Loucy (cell line): ENCODE data around the gene C3orf38.

Experiments used
- H2AFZ ChIP-seq: fragments of 200-600 bp; sonication (generic); 2 replicates; pipeline ENCODE4 v1.6.0; 2016; ENCODE audit warnings: antibody characterized with exemption, mild to moderate bottlenecking, low read length, moderate library complexity
- H3F3A ChIP-seq: fragments of 200-600 bp; 2 replicates; pipeline ENCODE4 v1.6.0; 2016; ENCODE audit warnings: antibody characterized with exemption, low read depth, mild to moderate bottlenecking
- H3K27me3 ChIP-seq: fragments of 200-600 bp; sonication (generic); 2 replicates; pipeline ENCODE4 v1.6.1; 2014; ENCODE audit warnings: low read length, mild to moderate bottlenecking; ENCODE audit not compliant: insufficient read depth, poor library complexity, severe bottlenecking
- H3K36me3 ChIP-seq: fragments of 200-600 bp; sonication (generic); 2 replicates; pipeline ENCODE4 v1.6.1; 2016; ENCODE audit warnings: low read length; ENCODE audit not compliant: insufficient read depth
- H3K4me1 ChIP-seq: fragments of 200-600 bp; sonication (generic); 2 replicates; pipeline ENCODE4 v1.5.1; 2014; ENCODE audit warnings: low read length, mild to moderate bottlenecking; ENCODE audit not compliant: insufficient read depth, poor library complexity, severe bottlenecking
- H3K4me2 ChIP-seq: fragments of 200-600 bp; sonication (generic); 2 replicates; pipeline ENCODE4 v1.6.0; 2014; ENCODE audit warnings: antibody characterized with exemption, low read length, low read depth, mild to moderate bottlenecking; ENCODE audit not compliant: poor library complexity, severe bottlenecking
- H3K4me3 ChIP-seq: fragments of 200-600 bp; sonication (generic); 2 replicates; pipeline ENCODE4 v1.5.1; 2014; ENCODE audit warnings: low read length, mild to moderate bottlenecking, mixed read lengths; ENCODE audit not compliant: poor library complexity, severe bottlenecking
- H3K79me2 ChIP-seq: fragments of 200-600 bp; sonication (generic); 2 replicates; pipeline ENCODE4 v1.6.1; 2014; ENCODE audit warnings: low read length; ENCODE audit not compliant: insufficient read depth
- H3K9ac ChIP-seq: fragments of 200-600 bp; sonication (generic); 2 replicates; pipeline ENCODE4 v1.6.0; 2014; ENCODE audit warnings: mild to moderate bottlenecking, low read depth, low read length, moderate library complexity; ENCODE audit not compliant: poor library complexity, severe bottlenecking
- H3K9me2 ChIP-seq: fragments of 200-600 bp; sonication (generic); replicated peaks from 2 replicates; pipeline ENCODE4 v1.6.1; 2016; ENCODE audit warnings: low read depth, low read length, mixed read lengths
- H3K9me3 ChIP-seq: fragments of 200-600 bp; sonication (generic); 2 replicates; pipeline ENCODE4 v1.6.1; 2014; ENCODE audit warnings: mild to moderate bottlenecking, antibody characterized with exemption, low read length, low read depth; ENCODE audit not compliant: insufficient read depth
- H4K20me1 ChIP-seq: fragments of 200-600 bp; sonication (generic); 2 replicates; pipeline ENCODE4 v1.6.0; 2014; ENCODE audit warnings: antibody characterized with exemption, low read length, mild to moderate bottlenecking; ENCODE audit not compliant: insufficient read depth, poor library complexity, severe bottlenecking
- EZH2phosphoT487 ChIP-seq: fragments of 200-600 bp; IDR thresholded peaks from 2 replicates; pipeline ENCODE4 v1.6.1; 2018; ENCODE audit warnings: antibody characterized with exemption, mild to moderate bottlenecking, moderate library complexity, borderline replicate concordance
- TF ChIP-seq, protein P1 (sequence below): fragments of 200-600 bp; sonication (generic); conservative IDR thresholded peaks from 2 replicates; pipeline ENCODE4 v1.5.1; 2014; ENCODE audit warnings: mild to moderate bottlenecking, antibody characterized with exemption, low read length

C3orf38 gene

DNA sequence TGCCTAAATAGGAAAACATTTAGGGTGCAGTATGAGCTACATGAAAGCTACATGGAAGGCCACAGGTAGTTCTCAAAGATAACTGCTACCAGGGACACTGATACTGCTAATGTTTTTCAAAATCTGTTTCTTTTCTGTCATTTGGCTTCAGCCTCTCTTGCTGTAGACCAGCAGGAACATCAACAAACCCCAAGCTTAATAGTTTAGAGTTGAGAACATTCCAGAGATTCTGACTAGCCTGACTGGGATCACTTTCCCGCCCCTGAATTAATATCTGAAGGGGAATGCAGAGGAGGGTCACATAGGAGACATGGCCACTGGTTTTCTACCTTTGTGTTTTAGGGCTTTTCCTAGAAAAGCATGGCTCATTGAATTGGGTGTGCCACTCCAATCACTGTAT is 16.9 kb upstream of the C3orf38 start:
- no peaks in the 10 kb centered on the region for H3F3A ChIP-seq
- H3K36me3 ChIP-seq = peaks cover 84% of the 10 kb centered on the region; the same call in 1 of the 2 replicates
- no peak overlapping the region for H3K4me2 ChIP-seq
- H3K9me3 ChIP-seq = no peaks in the 10 kb centered on the region
- no peaks in the 10 kb centered on the region for H3K27me3 ChIP-seq
- peaks cover 3% of the 10 kb centered on the region for H4K20me1 ChIP-seq
- H3K4me1 ChIP-seq = no peaks in the 10 kb centered on the region
- H3K9ac ChIP-seq = no peak overlapping the region
- peaks cover 17% of the 10 kb centered on the region; the same call in 1 of the 2 replicates for H3K79me2 ChIP-seq
- no peak for TF ChIP-seq EZH2phosphoT487
- TF ChIP-seq, protein P1, sequence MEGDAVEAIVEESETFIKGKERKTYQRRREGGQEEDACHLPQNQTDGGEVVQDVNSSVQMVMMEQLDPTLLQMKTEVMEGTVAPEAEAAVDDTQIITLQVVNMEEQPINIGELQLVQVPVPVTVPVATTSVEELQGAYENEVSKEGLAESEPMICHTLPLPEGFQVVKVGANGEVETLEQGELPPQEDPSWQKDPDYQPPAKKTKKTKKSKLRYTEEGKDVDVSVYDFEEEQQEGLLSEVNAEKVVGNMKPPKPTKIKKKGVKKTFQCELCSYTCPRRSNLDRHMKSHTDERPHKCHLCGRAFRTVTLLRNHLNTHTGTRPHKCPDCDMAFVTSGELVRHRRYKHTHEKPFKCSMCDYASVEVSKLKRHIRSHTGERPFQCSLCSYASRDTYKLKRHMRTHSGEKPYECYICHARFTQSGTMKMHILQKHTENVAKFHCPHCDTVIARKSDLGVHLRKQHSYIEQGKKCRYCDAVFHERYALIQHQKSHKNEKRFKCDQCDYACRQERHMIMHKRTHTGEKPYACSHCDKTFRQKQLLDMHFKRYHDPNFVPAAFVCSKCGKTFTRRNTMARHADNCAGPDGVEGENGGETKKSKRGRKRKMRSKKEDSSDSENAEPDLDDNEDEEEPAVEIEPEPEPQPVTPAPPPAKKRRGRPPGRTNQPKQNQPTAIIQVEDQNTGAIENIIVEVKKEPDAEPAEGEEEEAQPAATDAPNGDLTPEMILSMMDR = no peak
- no peak overlapping the region for H2AFZ ChIP-seq
- H3K9me2 ChIP-seq = no peaks in the 10 kb centered on the region
- no peak overlapping the region for H3K4me3 ChIP-seq

DNA sequence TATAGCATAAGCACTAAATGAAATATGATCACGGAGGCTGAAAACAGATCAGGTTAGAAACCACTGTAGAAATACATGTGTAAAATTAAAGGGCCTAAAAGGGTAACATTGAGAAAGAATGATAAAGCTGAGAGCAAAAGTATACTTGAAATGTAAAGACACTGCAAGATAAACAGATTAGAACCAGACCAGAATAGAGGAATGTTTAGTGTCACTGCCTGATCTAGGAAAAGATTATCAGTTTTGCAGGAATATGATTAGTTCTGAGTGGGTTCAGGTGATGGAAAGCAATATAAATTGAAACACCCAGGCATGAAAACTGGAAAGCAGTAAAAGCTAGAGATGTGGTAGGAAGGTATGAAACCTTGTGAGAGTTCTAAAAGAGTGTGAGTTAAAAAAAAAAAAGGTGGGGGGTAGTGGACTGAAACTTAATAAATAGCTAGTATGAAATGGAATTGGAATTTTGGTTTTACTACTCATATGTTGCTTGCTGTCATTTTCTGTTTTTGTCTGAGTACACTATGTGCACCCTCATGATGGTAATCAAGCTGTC is 16.0 kb upstream of the C3orf38 start:
- H3K79me2 ChIP-seq = peaks cover 14% of the 10 kb centered on the region; the same call in 1 of the 2 replicates
- H3K9ac ChIP-seq = no peak overlapping the region
- H3K36me3 ChIP-seq = peaks cover 89% of the 10 kb centered on the region
- H3K4me1 ChIP-seq = no peaks in the 10 kb centered on the region
- H3K9me3 ChIP-seq = no peaks in the 10 kb centered on the region
- no peak overlapping the region for H3K4me2 ChIP-seq
- no peaks in the 10 kb centered on the region for H3K9me2 ChIP-seq
- H3K27me3 ChIP-seq = no peaks in the 10 kb centered on the region
- no peaks in the 10 kb centered on the region for H3F3A ChIP-seq
- peaks cover 3% of the 10 kb centered on the region for H4K20me1 ChIP-seq
- no peak overlapping the region for H3K4me3 ChIP-seq
- TF ChIP-seq, protein P1 = no peak
- no peak for TF ChIP-seq EZH2phosphoT487
- no peak overlapping the region for H2AFZ ChIP-seq

DNA sequence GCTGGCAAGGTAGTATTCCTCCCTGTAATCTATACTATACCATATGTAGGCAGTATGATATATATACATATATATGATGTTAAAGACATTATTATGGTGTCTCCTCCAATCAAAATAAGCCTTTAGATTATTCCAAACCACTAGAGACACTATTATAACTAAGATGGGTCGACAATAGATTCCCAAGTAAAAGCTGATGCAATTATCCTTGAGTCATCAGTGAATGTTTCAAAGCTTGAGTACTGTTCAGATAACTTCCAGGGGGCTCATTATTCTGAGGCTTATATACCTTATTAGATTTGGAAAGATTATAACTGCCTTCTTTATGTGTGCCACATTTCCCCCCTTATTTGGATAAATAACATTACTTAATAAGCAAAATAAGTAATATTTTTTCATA is 11.9 kb upstream of the C3orf38 start:
- Histone ChIP-seq H3K9ac (no peak overlapping the region), H4K20me1 (peaks cover 3% of the 10 kb centered on the region), H3K9me2 (no peaks in the 10 kb centered on the region), H3K27me3 (no peaks in the 10 kb centered on the region), H3K79me2 (0 out of 2 replicates have a peak, but pooled peaks cover 6% of the 10 kb centered on the region), H3K36me3 (peaks cover 88% of the 10 kb centered on the region), H3K9me3 (no peaks in the 10 kb centered on the region), H3F3A (no peaks in the 10 kb centered on the region), H3K4me2 (no peak overlapping the region), H3K4me1 (no peaks in the 10 kb centered on the region), H3K4me3 (no peak overlapping the region), H2AFZ (no peak overlapping the region)
- TF ChIP-seq, protein P1 = no peak
- TF ChIP-seq EZH2phosphoT487 = no peak
